Mucosa of descending colon (tissue), 3 donors: ENCODE data around the gene CRIP1. TPM values are rescaled to one million over a fixed set of nuclear protein-coding genes. Genes with fewer than 3 reads are reported as not detected.

ENCODE experiments used
- ATAC-seq: fragments of 200-7000 bp; cut with Tn5 transposase; one replicate; pipeline ENCODE4 v1.9.1; 2020; ENCODE audit warnings: mild to moderate bottlenecking, moderate library complexity
- DNase-seq, 3 donors: peaks; one replicate each; pipeline ENCODE4 v3.0.0-alpha.2; 2020
- H3K36me3 ChIP-seq: fragments of 200-600 bp; one replicate; pipeline ENCODE4 v1.8.0; 2021; ENCODE audit warnings: low read depth, mild to moderate bottlenecking
- H3K4me1 ChIP-seq: fragments of 200-600 bp; one replicate; pipeline ENCODE4 v1.8.0; 2021; ENCODE audit warnings: low read depth, mild to moderate bottlenecking
- H3K4me3 ChIP-seq: fragments of 200-600 bp; one replicate; pipeline ENCODE4 v1.8.0; 2021; ENCODE audit warnings: mild to moderate bottlenecking
- H3K9me3 ChIP-seq: fragments of 200-600 bp; one replicate; pipeline ENCODE4 v1.8.0; 2021; ENCODE audit warnings: mild to moderate bottlenecking
- intact Hi-C, 2 donors: fragments of 100-400 bp; cut with DNase I in 1 of 2; cut with micrococcal nuclease in 1 of 2; formaldehyde crosslinking; loops; one replicate each; pipeline versions ENCODE4 v1.11.0 to v1.11.1; 2022; cut with DNase I, micrococcal nuclease
- total RNA-seq, 3 donors: library from RNA; stranded (reverse); fragmentation: NEBNext Ultra II Directional in 2 of 3; extraction: Animal tissue kit (Norgen Biotek cat#: 25700) in 2 of 3; gene quantifications; one replicate each; pipeline versions ENCODE4 v1.2.1 to v1.2.4, GENCODE V29; 2021 to 2023
- TF ChIP-seq, protein P1 (sequence below): fragments of 200-600 bp; IDR thresholded peaks from one replicate; pipeline ENCODE4 v1.8.0; 2022; ENCODE audit warnings: antibody characterized with exemption, mild to moderate bottlenecking
- donor health status: DM: no; HTN: no; CAD: no; lungs with moderate emphysema.
- donor health status: DM: no; HTN: no; CAD: no.
- donor health status: DM: no; HTN: yes; CAD: no.

CRIP1 gene
- total RNA-seq, 3 donors from 2014 or later = 41.3 to 144 (median 142) TPM

DNA sequence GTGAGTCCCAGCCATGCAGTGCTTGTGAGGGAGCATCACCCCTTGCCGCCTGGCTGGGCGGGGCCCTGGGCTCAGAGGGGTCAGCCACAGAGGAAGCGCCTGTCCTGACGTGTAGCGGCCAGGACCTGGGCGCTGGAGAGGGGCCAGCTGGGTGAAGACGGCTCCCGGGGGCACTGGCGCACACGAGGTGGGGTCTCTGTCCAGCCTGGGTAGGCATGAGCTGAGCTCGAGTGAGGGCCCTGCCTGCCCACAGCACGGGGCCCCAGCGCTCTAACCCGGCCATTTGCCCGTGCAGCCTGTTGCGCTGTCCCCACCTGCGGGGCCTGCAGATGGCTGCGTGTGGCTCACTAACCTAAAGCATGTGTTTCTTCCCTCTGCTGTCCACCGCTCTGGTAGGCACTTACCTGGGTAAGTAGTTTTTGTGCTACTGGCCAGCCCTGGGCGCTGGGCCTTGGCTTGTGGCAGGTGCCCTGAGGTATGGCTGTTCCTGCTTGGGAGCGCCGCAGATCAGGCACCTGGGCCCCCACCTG lies 18.7 kb upstream of the CRIP1 start:
- H3K4me1 ChIP-seq = no peaks in the 10 kb centered on the region
- DNase-seq (no peak), ATAC-seq (no peak)
- H3K9me3 ChIP-seq = no peaks in the 10 kb centered on the region
- intact Hi-C loops = no loop called here
- TF ChIP-seq, protein P1, sequence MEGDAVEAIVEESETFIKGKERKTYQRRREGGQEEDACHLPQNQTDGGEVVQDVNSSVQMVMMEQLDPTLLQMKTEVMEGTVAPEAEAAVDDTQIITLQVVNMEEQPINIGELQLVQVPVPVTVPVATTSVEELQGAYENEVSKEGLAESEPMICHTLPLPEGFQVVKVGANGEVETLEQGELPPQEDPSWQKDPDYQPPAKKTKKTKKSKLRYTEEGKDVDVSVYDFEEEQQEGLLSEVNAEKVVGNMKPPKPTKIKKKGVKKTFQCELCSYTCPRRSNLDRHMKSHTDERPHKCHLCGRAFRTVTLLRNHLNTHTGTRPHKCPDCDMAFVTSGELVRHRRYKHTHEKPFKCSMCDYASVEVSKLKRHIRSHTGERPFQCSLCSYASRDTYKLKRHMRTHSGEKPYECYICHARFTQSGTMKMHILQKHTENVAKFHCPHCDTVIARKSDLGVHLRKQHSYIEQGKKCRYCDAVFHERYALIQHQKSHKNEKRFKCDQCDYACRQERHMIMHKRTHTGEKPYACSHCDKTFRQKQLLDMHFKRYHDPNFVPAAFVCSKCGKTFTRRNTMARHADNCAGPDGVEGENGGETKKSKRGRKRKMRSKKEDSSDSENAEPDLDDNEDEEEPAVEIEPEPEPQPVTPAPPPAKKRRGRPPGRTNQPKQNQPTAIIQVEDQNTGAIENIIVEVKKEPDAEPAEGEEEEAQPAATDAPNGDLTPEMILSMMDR = no peak
- no peaks in the 10 kb centered on the region for H3K36me3 ChIP-seq
- no peak overlapping the region for H3K4me3 ChIP-seq

DNA sequence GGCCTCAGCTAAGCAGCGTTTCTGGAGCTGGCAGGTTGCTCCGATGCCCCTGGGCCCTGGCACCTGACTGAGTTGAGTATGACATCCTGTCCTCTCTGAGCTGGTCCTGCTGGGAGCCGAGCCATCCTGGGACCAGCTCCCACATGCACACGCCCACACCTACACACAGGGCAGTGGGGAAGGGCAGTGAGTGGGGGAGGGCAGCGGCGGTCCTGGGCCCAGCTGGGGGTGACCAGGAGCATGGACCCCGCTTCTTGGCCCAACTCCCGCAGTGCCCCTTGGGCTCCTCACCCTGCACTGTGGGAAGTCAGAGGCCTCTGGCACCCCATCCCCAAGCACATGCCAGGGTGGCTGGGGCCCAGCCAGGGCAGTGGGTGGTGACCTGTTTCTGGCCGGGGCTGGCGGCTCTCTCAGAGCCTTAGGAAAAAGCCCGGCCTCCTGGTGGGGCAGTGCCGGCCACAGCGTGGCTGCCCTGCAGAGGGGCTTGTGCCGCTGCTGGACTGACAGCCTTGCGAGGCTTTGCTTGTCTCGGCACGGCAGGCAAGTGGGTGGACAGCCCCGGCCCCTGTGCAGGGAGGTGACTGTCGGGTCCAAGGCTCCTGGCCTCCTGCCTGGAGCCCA lies 18.0 kb upstream of the CRIP1 start:
- TF ChIP-seq, protein P1 = no peak
- ATAC-seq = no peak

DNA sequence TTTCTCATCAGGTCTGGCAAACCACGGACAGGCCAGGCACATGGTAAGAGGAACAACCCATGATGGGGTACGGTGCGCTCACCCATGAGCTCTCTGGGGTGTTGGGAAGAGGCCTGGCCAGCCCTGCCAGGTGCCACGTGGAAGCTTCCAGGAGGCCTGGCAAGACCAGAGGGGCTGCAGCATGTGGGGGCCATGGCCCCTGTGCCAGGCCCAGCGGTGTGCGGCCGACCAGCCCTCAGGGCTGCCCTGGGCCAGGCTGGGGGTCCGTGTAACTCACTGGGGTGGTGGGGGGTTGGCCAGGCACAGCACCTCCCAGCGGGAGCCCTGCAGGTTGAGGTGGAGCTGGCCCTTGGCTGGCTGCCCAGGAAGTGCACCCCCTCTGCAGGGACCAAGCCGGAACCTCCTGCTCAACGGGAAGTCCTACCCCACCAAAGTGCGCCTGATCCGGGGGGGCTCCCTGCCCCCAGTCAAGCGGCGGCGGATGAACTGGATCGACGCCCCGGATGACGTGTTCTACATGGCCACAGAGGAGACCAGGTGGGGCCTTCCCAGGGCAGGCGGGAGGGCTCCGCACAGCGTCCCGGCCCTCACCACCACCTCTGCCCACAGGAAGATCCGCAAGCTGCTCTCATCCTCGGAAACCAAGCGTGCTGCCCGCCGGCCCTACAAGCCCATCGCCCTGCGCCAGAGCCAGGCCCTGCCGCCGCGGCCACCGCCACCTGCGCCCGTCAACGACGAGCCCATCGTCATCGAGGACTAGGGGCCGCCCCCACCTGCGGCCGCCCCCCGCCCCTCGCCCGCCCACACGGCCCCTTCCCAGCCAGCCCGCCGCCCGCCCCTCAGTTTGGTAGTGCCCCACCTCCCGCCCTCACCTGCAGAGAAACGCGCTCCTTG lies 17.0 kb upstream of the CRIP1 start:
- H3K36me3 ChIP-seq = no peaks in the 10 kb centered on the region
- H3K9me3 ChIP-seq = no peaks in the 10 kb centered on the region
- TF ChIP-seq, protein P1 = no peak
- intact Hi-C loops = no loop called here
- no peak for ATAC-seq
- no peak overlapping the region for H3K4me3 ChIP-seq
- no peak for DNase-seq
- peaks cover 9% of the 10 kb centered on the region for H3K4me1 ChIP-seq

More for the DNA sequence above, 18.0 kb upstream of the CRIP1 start:
- no peak overlapping the region for H3K4me3 ChIP-seq
- intact Hi-C loops = no loop called here
- DNase-seq = no peak
- H3K9me3 ChIP-seq = no peaks in the 10 kb centered on the region
- H3K4me1 ChIP-seq = peaks cover 5% of the 10 kb centered on the region
- H3K36me3 ChIP-seq = no peaks in the 10 kb centered on the region

DNA sequence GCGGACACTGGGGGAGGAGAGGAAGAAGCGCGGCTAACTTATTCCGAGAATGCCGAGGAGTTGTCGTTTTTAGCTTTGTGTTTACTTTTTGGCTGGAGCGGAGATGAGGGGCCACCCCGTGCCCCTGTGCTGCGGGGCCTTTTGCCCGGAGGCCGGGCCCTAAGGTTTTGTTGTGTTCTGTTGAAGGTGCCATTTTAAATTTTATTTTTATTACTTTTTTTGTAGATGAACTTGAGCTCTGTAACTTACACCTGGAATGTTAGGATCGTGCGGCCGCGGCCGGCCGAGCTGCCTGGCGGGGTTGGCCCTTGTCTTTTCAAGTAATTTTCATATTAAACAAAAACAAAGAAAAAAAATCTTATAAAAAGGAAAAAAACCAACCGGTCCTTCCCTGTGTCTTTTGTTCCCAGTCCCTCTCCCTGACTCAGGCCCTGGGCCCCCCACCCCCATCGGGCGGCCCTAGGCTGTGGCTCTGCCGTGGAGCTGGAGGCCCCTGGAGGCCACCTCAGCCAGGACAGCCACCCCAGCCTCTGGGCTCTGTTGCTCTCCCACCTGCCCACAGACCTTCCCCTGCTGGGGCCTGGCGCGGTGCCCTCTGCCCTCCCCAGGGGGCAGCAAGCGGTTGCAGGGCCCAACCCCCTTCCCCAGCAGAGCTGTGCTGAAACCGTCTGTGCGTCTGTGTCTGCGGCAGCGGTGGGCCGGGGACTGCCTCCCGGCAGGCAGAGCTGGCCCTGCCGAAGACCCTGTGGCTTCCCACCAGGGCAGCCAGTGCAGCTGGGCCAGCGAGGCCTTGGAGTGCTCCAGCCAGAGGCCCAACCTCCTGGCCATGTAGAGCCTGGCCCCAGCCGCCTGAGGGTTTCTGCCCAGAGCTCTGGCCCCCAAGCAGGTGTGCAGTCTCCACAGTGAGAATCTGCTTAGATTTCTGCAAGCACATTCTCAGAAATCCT lies 16.1 kb upstream of the CRIP1 start:
- intact Hi-C loops = no loop called here
- DNase-seq = no peak
- no peak for ATAC-seq
- no peak overlapping the region for H3K4me3 ChIP-seq
- H3K9me3 ChIP-seq = no peaks in the 10 kb centered on the region
- H3K4me1 ChIP-seq = peaks cover 15% of the 10 kb centered on the region
- TF ChIP-seq, protein P1 = no peak
- no peaks in the 10 kb centered on the region for H3K36me3 ChIP-seq

DNA sequence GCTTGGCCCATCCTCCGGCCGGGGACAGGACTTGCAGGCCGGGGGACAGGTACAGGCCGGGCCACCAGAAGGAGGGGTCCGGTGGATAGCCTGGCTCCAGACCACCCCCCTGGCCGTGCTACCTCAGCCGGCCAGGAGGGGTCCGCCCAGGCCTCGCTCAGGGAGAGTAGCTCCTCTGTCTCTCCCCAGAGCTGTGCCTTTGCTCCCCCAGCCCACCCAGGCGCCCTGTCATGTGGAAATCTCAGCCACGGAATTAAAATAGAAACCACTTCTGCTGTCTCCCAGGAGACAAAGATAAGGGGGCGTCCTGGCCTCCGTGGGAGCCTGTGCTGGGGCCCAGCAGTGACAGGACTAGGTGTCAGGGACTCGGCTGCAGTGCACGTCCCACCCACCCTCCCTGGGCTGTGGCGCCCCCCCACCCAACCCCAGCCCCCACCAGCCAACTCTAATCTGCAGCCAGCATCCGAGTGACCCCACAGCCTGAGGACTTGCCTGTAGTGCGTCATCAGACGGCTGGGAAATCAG lies 15.3 kb upstream of the CRIP1 start:
- Histone ChIP-seq H3K4me1 (peaks cover 17% of the 10 kb centered on the region), H3K4me3 (no peak overlapping the region), H3K36me3 (no peaks in the 10 kb centered on the region), H3K9me3 (no peaks in the 10 kb centered on the region)
- DNase-seq = no peak
- no peak for ATAC-seq
- TF ChIP-seq, protein P1 = no peak
- intact Hi-C loops = no loop called here
